Liver (tissue), 9 donors: ENCODE data around the gene ST3GAL3. TPM values are rescaled to one million over a fixed set of nuclear protein-coding genes. Genes with fewer than 3 reads are reported as not detected.

ENCODE experiments used
- DNase-seq: peaks from one replicate; pipeline ENCODE4 v3.0.0-alpha.2; 2017; ENCODE audit warnings: low spot score
- H3K27ac ChIP-seq, 2 donors: one replicate each; pipeline ENCODE4 v1.7.0; 2013; ENCODE audit warnings: inconsistent platforms in 2 of 2, low read length in 2 of 2, control low read depth in 1 of 2, low read depth in 1 of 2, mild to moderate bottlenecking in 1 of 2
- H3K27me3 ChIP-seq, 4 donors: one replicate each; pipeline versions ENCODE4 v1.6.1 to v1.7.0; 2013; ENCODE audit warnings: low read length in 3 of 4, inconsistent platforms in 1 of 4, mild to moderate bottlenecking in 1 of 4, moderate library complexity in 1 of 4; ENCODE audit not compliant: control insufficient read depth in 4 of 4, insufficient read depth in 4 of 4
- H3K36me3 ChIP-seq, 4 donors: one replicate each; pipeline versions ENCODE4 v1.6.1 to v1.7.0; 2013; ENCODE audit warnings: low read length in 3 of 4, mild to moderate bottlenecking in 3 of 4, low read depth in 1 of 4, moderate library complexity in 1 of 4; ENCODE audit not compliant: control insufficient read depth in 4 of 4, insufficient read depth in 3 of 4
- H3K4me1 ChIP-seq, 4 donors: one replicate each; pipeline versions ENCODE4 v1.6.1 to v1.7.0; 2013; ENCODE audit warnings: low read length in 3 of 4, mild to moderate bottlenecking in 3 of 4, moderate library complexity in 1 of 4; ENCODE audit not compliant: control insufficient read depth in 4 of 4, insufficient read depth in 4 of 4
- H3K4me3 ChIP-seq, 3 donors: one replicate each; pipeline versions ENCODE4 v1.6.1 to v1.7.0; 2013; ENCODE audit warnings: low read length in 3 of 3, control low read depth in 1 of 3, low read depth in 1 of 3, mild to moderate bottlenecking in 1 of 3
- H3K9ac ChIP-seq, 2 donors: one replicate each; pipeline ENCODE4 v1.7.0; 2013; ENCODE audit warnings: low read length in 2 of 2, mild to moderate bottlenecking in 2 of 2, moderate library complexity in 2 of 2, control low read depth in 1 of 2, low read depth in 1 of 2
- H3K9me3 ChIP-seq, 4 donors: one replicate each; pipeline versions ENCODE4 v1.6.1 to v1.7.0; 2013; ENCODE audit warnings: low read length in 3 of 4; ENCODE audit not compliant: control insufficient read depth in 4 of 4
- CTCF ChIP-seq: fragments of 150-350 bp; IDR thresholded peaks from 2 replicates; pipeline ENCODE4 v1.5.1; 2017; ENCODE audit warnings: improper control_type of control experiment, low read depth, low read length; ENCODE audit not compliant: missing input control
- EGR1 ChIP-seq, 2 donors: IDR thresholded peaks; 2 replicates each; pipeline ENCODE4 v1.6.1; 2016 to 2018; ENCODE audit warnings: antibody characterized with exemption in 2 of 2, low read depth in 2 of 2
- FOXA1 ChIP-seq: IDR thresholded peaks from 2 replicates; pipeline ENCODE4 v1.6.1; 2016; ENCODE audit warnings: antibody characterized with exemption
- FOXA2 ChIP-seq: IDR thresholded peaks from 2 replicates; pipeline ENCODE4 v1.6.1; 2016; ENCODE audit warnings: antibody characterized with exemption
- GABPA ChIP-seq, 2 donors: IDR thresholded peaks in 1 of 2; conservative IDR thresholded peaks in 1 of 2; 2 replicates each; pipeline ENCODE4 v1.6.1; 2016; ENCODE audit warnings: antibody characterized with exemption in 2 of 2, mild to moderate bottlenecking in 1 of 2, moderate library complexity in 1 of 2
- HNF4A ChIP-seq, 2 donors: conservative IDR thresholded peaks; 2 replicates each; pipeline ENCODE4 v1.6.1; 2016; ENCODE audit warnings: antibody characterized with exemption in 2 of 2, mild to moderate bottlenecking in 2 of 2
- HNF4G ChIP-seq: IDR thresholded peaks from 2 replicates; pipeline ENCODE4 v1.6.1; 2016; ENCODE audit warnings: antibody characterized with exemption
- NR2F2 ChIP-seq: IDR thresholded peaks from 2 replicates; pipeline ENCODE4 v1.6.1; 2016; ENCODE audit warnings: antibody characterized with exemption
- RAD21 ChIP-seq, 2 donors: IDR thresholded peaks; 2 replicates each; pipeline ENCODE4 v1.6.1; 2016; ENCODE audit warnings: antibody characterized with exemption in 2 of 2, mild to moderate bottlenecking in 2 of 2
- RXRA ChIP-seq, 2 donors: IDR thresholded peaks; 2 replicates each; pipeline ENCODE4 v1.6.1; 2017 to 2018; ENCODE audit warnings: antibody characterized with exemption in 2 of 2, mild to moderate bottlenecking in 1 of 2
- SP1 ChIP-seq: IDR thresholded peaks from 2 replicates; pipeline ENCODE4 v1.6.1; 2018; ENCODE audit warnings: antibody characterized with exemption, mild to moderate bottlenecking
- TAF1 ChIP-seq: conservative IDR thresholded peaks from 2 replicates; pipeline ENCODE4 v1.6.1; 2016; ENCODE audit warnings: antibody characterized with exemption, mild to moderate bottlenecking
- ZBTB33 ChIP-seq: IDR thresholded peaks from 2 replicates; pipeline ENCODE4 v1.6.1; 2016; ENCODE audit warnings: antibody characterized with exemption
- WGBS: extraction: QIAGEN DNeasy Blood & Tissue Kit; methylation state at CpG from one replicate; pipeline ENCODE4 v1.1.7; 2013; 5-methylcytosine and 5-hydroxymethylcytosine counted together
- polyA plus RNA-seq, 2 donors: library from polyadenylated mRNA; stranded (reverse) in 1 of 2; unstranded in 1 of 2; fragments of 200-250 nt in 1 of 2; fragments of >200 nt in 1 of 2; fragmentation: Nextera tagmentation in 1 of 2; extraction: Ambion mirVana in 1 of 2; gene quantifications; one replicate each; pipeline versions ENCODE4 v1.2.1 to v1.2.3, GENCODE V29; 2013 to 2015
- total RNA-seq, 2 donors: library from RNA; depleted of rRNA; stranded (reverse); fragments of >200 nt; gene quantifications; one replicate each; pipeline ENCODE4 v1.2.3, GENCODE V29; 2014
- TF ChIP-seq, protein P1 (sequence below): IDR thresholded peaks from 2 replicates; pipeline ENCODE4 v1.6.1; 2016; ENCODE audit warnings: antibody characterized with exemption, mild to moderate bottlenecking
- TF ChIP-seq, protein P2 (sequence below): IDR thresholded peaks from 2 replicates; pipeline ENCODE4 v1.6.1; 2016; ENCODE audit warnings: antibody characterized with exemption
- donor health status: healthy.
- donor health status: healthy.
- donor health status: healthy.
- donor health status: healthy.
- donor health status: healthy.

Gene ST3GAL3
- total and polyA plus RNA-seq, 4 donors = 4.9 to 11.4 (median 8.1) TPM

GRCh38 chr1:43867976-43868740 lies 160.8 kb downstream of the ST3GAL3 start:
- Histone ChIP-seq H3K4me3 (no peak overlapping the region), H3K36me3 (no peaks in the 10 kb centered on the region), H3K4me1 (peaks cover 0 to 3% (median 0%) of the 10 kb centered on the region in 4 donors), H3K27me3 (no peaks in the 10 kb centered on the region), H3K27ac (peak overlapping the region; percentile 5 to 38), H3K9me3 (no peaks in the 10 kb centered on the region), H3K9ac (no peak overlapping the region)
- 30% methylated on average over 2 of the region's 2 CpGs for WGBS
- DNase-seq = no peak
- TF ChIP-seq CTCF = no peak
- no peak for TF ChIP-seq HNF4G
- no peak for TF ChIP-seq FOXA1
- TF ChIP-seq, protein P1, sequence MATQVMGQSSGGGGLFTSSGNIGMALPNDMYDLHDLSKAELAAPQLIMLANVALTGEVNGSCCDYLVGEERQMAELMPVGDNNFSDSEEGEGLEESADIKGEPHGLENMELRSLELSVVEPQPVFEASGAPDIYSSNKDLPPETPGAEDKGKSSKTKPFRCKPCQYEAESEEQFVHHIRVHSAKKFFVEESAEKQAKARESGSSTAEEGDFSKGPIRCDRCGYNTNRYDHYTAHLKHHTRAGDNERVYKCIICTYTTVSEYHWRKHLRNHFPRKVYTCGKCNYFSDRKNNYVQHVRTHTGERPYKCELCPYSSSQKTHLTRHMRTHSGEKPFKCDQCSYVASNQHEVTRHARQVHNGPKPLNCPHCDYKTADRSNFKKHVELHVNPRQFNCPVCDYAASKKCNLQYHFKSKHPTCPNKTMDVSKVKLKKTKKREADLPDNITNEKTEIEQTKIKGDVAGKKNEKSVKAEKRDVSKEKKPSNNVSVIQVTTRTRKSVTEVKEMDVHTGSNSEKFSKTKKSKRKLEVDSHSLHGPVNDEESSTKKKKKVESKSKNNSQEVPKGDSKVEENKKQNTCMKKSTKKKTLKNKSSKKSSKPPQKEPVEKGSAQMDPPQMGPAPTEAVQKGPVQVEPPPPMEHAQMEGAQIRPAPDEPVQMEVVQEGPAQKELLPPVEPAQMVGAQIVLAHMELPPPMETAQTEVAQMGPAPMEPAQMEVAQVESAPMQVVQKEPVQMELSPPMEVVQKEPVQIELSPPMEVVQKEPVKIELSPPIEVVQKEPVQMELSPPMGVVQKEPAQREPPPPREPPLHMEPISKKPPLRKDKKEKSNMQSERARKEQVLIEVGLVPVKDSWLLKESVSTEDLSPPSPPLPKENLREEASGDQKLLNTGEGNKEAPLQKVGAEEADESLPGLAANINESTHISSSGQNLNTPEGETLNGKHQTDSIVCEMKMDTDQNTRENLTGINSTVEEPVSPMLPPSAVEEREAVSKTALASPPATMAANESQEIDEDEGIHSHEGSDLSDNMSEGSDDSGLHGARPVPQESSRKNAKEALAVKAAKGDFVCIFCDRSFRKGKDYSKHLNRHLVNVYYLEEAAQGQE = no peak
- TF ChIP-seq ZBTB33 = no peak
- no peak for TF ChIP-seq HNF4A (conservative IDR thresholded peaks at IDR 0.05)
- TF ChIP-seq SP1 = no peak
- no peak for TF ChIP-seq GABPA (IDR thresholded peaks at IDR 0.05 in 1 of 2, conservative IDR thresholded peaks at IDR 0.05 in 1 of 2)
- peak; percentile 88 for TF ChIP-seq NR2F2
- TF ChIP-seq EGR1 (IDR thresholded peaks at IDR 0.05; ENCODE audit: low read depth in 2 of 2) = no peak
- TF ChIP-seq RXRA (IDR thresholded peaks at IDR 0.05) = peak; percentile 31 to 33
- TF ChIP-seq FOXA2 = no peak

DNA sequence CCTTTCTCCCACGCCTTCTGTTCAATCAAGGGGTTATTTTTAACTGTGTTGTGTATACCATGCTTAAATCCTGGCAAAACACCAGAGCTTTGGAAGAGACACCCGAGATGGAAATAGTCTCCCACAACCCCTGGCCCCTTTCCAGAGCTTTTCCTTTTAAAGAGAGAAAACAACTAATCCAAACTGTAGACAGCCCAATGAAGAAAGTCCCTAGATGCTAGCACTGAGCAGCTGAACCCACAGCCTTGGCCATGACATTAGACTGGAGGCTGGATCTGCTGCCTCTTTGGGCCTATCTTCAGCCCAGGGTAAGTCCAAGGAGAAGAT lies 161.4 kb downstream of the ST3GAL3 start:
- no peaks in the 10 kb centered on the region for H3K36me3 ChIP-seq
- no peaks in the 10 kb centered on the region for H3K9me3 ChIP-seq
- peak overlapping the region in 1 of 2 donors; percentile 5 for H3K27ac ChIP-seq
- H3K4me3 ChIP-seq = no peak overlapping the region
- WGBS = 65% methylated on average over 2 of the region's 2 CpGs
- peaks cover 0 to 3% (median 0%) of the 10 kb centered on the region in 4 donors for H3K4me1 ChIP-seq
- no peak overlapping the region for H3K9ac ChIP-seq
- H3K27me3 ChIP-seq = no peaks in the 10 kb centered on the region
- no peak for DNase-seq
- TF ChIP-seq FOXA2 = no peak
- TF ChIP-seq FOXA1 = no peak
- TF ChIP-seq GABPA (IDR thresholded peaks at IDR 0.05 in 1 of 2, conservative IDR thresholded peaks at IDR 0.05 in 1 of 2) = no peak
- no peak for TF ChIP-seq EGR1 (IDR thresholded peaks at IDR 0.05; ENCODE audit: low read depth in 2 of 2)
- TF ChIP-seq, protein P2, sequence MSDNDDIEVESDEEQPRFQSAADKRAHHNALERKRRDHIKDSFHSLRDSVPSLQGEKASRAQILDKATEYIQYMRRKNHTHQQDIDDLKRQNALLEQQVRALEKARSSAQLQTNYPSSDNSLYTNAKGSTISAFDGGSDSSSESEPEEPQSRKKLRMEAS = no peak
- TF ChIP-seq CTCF = no peak
- TF ChIP-seq TAF1 = no peak
- TF ChIP-seq ZBTB33 = no peak
- TF ChIP-seq RAD21 (IDR thresholded peaks at IDR 0.05) = no peak
